ENCODE results near the gene TRAPPC2L. TPM values are rescaled to one million over a fixed set of nuclear protein-coding genes. Genes with fewer than 3 reads are reported as not detected.

TRAPPC2L gene
- total and polyA plus RNA-seq, 2 of the 13 experiments (the other 11 are each of a cell fraction or from before 2014, with no cell fraction given): 96.3 to 107 TPM

DNA sequence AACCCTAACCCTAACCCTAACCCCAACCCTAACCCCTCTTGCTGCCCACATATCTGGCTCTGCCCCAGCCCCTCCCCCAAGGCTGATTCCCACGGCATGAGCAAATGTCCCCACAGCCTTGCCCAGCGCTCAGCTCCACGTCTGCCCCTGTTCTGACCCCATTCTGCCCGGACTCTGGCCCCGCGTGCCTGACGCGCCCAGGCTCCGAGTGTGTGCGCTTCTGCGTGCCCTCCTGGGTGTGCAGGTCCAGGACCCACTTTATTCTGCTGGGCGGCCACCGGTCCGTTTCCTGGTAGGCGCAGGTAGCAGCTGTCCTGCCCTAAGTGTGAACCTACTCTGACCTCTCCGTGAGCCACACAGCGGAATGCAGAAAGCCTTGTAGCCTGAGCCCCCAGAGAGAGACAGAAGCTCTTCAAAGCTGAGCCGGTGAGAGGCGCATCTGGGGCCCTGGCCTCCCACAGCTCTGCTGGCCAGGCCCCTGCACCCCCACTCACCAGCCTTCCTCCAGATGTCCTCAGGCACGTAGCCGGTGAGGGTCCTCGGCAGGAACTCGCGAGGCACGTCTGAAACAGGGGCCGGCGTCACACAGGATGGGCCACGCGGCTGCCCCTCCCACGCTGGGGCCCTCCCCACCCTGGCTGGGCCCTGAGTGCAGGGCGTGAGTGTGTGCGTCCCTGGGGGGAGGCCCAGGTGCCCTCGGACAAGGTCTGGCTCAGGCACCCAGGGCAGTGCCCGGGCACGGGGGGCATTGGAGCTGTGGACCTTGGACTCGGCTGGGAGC lies 23.5 kb downstream of the TRAPPC2L start:
- Histone ChIP-seq H3K4me3 (replicated peaks in 1 of 3; ENCODE audit: insufficient read depth in 1 of 3, low read depth in 2 of 3, low read length in 3 of 3) (peak overlapping the region in 1 of 3 experiments; percentile 56; a peak in 2 of 6 replicates), H3K4me2 (ENCODE audit: low read depth, low read length) (peak overlapping the region; percentile 48), H4K20me1 (ENCODE audit: insufficient read depth, low read length) (peaks cover 3% of the 10 kb centered on the region; the same call in 1 of the 2 replicates), H3K36me3 (replicated peaks in 1 of 2; ENCODE audit: control insufficient read depth in 1 of 2, insufficient read depth in 2 of 2, low read length in 2 of 2) (no peaks in the 10 kb centered on the region), H2AFZ (ENCODE audit: low read length) (no peak overlapping the region), H3K9me3 (ENCODE audit: low read length) (no peaks in the 10 kb centered on the region), H3K4me1 (ENCODE audit: insufficient read depth, low read length) (peaks cover 24% of the 10 kb centered on the region), H3K9ac (ENCODE audit: insufficient read depth, low read depth, low read length) (no peak overlapping the region), H3K79me2 (ENCODE audit: insufficient read depth, low read length) (no peaks in the 10 kb centered on the region), H3K27ac (ENCODE audit: extremely low read length, insufficient read depth, low read length) (no peak overlapping the region), H3K27me3 (ENCODE audit: control insufficient read depth in 1 of 2, insufficient read depth in 2 of 2, low read length in 2 of 2) (peaks cover 34 to 96% of the 10 kb centered on the region in 2 experiments; a peak in 4 of 5 replicates)
- POLR2A ChIA-PET: interaction anchor here (1.4 kb wide), 1 partner anchor 24 kb away, joined by 5 read pairs; the partner anchor contains the start of genes GALNS and TRAPPC2L
- 2% methylated on average over 6 of the region's 36 CpGs for WGBS (ENCODE audit: low lambda C conversion rate)
- FAIRE-seq (no peak), ATAC-seq (peak; percentile 33), DNase-seq (ENCODE audit: low spot score) (no peak)
- in situ Hi-C loops (cut with HindIII; ENCODE audit: extremely low pct_ligation_motif_present, low pct_unique_long_range_greater_than_20kb) (no loop called here), intact Hi-C loops (cut with micrococcal nuclease; ENCODE audit: unreplicated experiment) (no loop called here)
- CTCF ChIA-PET (ENCODE audit: low intra/inter-chr PET ratio, low total read pairs): no interaction called here
- BruUV-seq (replicated peaks): no TSS peak
- TF ChIP-seq, protein P1, sequence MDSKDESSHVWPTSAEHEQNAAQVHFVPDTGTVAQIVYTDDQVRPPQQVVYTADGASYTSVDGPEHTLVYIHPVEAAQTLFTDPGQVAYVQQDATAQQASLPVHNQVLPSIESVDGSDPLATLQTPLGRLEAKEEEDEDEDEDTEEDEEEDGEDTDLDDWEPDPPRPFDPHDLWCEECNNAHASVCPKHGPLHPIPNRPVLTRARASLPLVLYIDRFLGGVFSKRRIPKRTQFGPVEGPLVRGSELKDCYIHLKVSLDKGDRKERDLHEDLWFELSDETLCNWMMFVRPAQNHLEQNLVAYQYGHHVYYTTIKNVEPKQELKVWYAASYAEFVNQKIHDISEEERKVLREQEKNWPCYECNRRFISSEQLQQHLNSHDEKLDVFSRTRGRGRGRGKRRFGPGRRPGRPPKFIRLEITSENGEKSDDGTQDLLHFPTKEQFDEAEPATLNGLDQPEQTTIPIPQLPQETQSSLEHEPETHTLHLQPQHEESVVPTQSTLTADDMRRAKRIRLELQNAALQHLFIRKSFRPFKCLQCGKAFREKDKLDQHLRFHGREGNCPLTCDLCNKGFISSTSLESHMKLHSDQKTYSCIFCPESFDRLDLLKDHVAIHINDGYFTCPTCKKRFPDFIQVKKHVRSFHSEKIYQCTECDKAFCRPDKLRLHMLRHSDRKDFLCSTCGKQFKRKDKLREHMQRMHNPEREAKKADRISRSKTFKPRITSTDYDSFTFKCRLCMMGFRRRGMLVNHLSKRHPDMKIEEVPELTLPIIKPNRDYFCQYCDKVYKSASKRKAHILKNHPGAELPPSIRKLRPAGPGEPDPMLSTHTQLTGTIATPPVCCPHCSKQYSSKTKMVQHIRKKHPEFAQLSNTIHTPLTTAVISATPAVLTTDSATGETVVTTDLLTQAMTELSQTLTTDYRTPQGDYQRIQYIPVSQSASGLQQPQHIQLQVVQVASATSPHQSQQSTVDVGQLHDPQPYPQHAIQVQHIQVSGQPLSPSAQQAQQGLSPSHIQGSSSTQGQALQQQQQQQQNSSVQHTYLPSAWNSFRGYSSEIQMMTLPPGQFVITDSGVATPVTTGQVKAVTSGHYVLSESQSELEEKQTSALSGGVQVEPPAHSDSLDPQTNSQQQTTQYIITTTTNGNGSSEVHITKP (CRISPR knock-in tag; IDR thresholded peaks at IDR 0.05; ENCODE audit: low read depth): no peak
- TF ChIP-seq, protein P2, sequence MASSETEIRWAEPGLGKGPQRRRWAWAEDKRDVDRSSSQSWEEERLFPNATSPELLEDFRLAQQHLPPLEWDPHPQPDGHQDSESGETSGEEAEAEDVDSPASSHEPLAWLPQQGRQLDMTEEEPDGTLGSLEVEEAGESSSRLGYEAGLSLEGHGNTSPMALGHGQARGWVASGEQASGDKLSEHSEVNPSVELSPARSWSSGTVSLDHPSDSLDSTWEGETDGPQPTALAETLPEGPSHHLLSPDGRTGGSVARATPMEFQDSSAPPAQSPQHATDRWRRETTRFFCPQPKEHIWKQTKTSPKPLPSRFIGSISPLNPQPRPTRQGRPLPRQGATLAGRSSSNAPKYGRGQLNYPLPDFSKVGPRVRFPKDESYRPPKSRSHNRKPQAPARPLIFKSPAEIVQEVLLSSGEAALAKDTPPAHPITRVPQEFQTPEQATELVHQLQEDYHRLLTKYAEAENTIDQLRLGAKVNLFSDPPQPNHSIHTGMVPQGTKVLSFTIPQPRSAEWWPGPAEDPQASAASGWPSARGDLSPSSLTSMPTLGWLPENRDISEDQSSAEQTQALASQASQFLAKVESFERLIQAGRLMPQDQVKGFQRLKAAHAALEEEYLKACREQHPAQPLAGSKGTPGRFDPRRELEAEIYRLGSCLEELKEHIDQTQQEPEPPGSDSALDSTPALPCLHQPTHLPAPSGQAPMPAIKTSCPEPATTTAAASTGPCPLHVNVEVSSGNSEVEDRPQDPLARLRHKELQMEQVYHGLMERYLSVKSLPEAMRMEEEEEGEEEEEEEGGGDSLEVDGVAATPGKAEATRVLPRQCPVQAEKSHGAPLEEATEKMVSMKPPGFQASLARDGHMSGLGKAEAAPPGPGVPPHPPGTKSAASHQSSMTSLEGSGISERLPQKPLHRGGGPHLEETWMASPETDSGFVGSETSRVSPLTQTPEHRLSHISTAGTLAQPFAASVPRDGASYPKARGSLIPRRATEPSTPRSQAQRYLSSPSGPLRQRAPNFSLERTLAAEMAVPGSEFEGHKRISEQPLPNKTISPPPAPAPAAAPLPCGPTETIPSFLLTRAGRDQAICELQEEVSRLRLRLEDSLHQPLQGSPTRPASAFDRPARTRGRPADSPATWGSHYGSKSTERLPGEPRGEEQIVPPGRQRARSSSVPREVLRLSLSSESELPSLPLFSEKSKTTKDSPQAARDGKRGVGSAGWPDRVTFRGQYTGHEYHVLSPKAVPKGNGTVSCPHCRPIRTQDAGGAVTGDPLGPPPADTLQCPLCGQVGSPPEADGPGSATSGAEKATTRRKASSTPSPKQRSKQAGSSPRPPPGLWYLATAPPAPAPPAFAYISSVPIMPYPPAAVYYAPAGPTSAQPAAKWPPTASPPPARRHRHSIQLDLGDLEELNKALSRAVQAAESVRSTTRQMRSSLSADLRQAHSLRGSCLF (CRISPR knock-in tag; IDR thresholded peaks at IDR 0.05; ENCODE audit: borderline replicate concordance): no peak
- no peak for TF ChIP-seq ZSCAN9 (CRISPR knock-in tag; IDR thresholded peaks at IDR 0.05; ENCODE audit: borderline replicate concordance)
- TF ChIP-seq HOXA9 (CRISPR knock-in tag; IDR thresholded peaks at IDR 0.05; ENCODE audit: borderline replicate concordance): no peak
- TF ChIP-seq, protein P3, sequence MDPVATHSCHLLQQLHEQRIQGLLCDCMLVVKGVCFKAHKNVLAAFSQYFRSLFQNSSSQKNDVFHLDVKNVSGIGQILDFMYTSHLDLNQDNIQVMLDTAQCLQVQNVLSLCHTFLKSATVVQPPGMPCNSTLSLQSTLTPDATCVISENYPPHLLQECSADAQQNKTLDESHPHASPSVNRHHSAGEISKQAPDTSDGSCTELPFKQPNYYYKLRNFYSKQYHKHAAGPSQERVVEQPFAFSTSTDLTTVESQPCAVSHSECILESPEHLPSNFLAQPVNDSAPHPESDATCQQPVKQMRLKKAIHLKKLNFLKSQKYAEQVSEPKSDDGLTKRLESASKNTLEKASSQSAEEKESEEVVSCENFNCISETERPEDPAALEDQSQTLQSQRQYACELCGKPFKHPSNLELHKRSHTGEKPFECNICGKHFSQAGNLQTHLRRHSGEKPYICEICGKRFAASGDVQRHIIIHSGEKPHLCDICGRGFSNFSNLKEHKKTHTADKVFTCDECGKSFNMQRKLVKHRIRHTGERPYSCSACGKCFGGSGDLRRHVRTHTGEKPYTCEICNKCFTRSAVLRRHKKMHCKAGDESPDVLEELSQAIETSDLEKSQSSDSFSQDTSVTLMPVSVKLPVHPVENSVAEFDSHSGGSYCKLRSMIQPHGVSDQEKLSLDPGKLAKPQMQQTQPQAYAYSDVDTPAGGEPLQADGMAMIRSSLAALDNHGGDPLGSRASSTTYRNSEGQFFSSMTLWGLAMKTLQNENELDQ (CRISPR knock-in tag; IDR thresholded peaks at IDR 0.05; ENCODE audit: borderline replicate concordance): no peak
- no peak for TF ChIP-seq RBFOX2 (IDR thresholded peaks at IDR 0.05; ENCODE audit: low read depth, low read length)
- no peak for TF ChIP-seq ARNTL (CRISPR knock-in tag; IDR thresholded peaks at IDR 0.05)
- no peak for TF ChIP-seq CEBPB (IDR thresholded peaks at IDR 0.05; ENCODE audit: borderline replicate concordance, low read depth, low read length)
- TF ChIP-seq HOXD1 (CRISPR knock-in tag; IDR thresholded peaks at IDR 0.05): 0 out of 2 replicates have a peak, but pooled peaks have one; percentile 34
- peak; percentile 57; the same call in 1 of the 2 replicates for TF ChIP-seq NRL (CRISPR knock-in tag; IDR thresholded peaks at IDR 0.05; ENCODE audit: borderline replicate concordance)
- no peak for TF ChIP-seq NPAS2 (CRISPR knock-in tag; IDR thresholded peaks at IDR 0.05; ENCODE audit: borderline replicate concordance)

Data from HepG2 (cell line).